HG03066 (cell line): ENCODE data around the gene DLG5.

Experiments
- ATAC-seq: cut with Tn5 transposase; IDR thresholded peaks from one replicate; pipeline ENCODE4 v1.9.1; 2021; ENCODE audit warnings: low read depth; ENCODE audit not compliant: unreplicated experiment

Gene DLG5

GRCh38 chr10:77828377-77828776 is 98.2 kb downstream of the DLG5 start:
- ATAC-seq: no peak

DNA sequence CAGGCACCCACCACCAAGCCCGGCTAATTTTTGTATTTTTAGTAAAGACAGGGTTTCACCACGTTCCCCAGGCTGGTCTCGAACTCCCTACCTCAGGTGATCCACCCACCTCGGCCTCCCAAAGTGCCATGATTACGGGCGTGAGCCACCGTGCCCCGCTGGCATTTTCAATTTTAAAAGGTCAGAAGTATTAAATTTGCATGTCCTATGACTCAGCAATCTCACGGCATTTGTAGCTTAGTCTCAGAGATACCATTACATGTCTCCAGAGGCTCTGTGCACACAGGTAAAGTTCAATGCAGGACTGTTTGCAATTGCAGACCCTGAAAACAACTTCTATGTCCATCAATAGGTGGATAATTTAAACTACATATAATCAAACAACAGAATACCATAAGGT is 99.2 kb downstream of the DLG5 start:
- no peak for ATAC-seq

GRCh38 chr10:77825965-77826364 is 100.6 kb downstream of the DLG5 start:
- ATAC-seq: no peak

GRCh38 chr10:77824908-77825307 is 101.6 kb downstream of the DLG5 start:
- ATAC-seq: no peak

GRCh38 chr10:77823811-77824542 is 102.6 kb downstream of the DLG5 start:
- ATAC-seq: no peak

DNA sequence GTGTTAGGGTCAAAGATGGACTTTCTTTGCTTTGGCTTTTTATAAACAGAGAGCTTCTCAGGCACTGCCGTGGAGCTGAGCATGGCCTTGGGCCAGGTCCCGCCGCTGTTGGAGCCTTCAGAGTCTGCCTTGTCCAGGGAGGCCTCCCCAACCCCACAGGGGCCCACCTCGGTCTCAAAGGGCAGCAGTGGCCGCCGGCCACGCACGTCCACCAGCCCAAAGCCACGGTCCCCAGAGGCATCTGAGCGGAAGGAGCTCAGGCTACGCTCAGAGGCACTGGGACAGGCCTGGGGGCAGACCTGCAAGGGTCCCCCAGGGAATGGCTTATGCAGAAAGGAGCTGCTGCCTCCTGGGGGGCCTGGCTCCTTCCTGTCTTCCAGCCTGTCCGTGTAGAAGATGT is 105.0 kb downstream of the DLG5 start:
- ATAC-seq: no peak

GRCh38 chr10:77821036-77821435 is 105.5 kb downstream of the DLG5 start:
- no peak for ATAC-seq

DNA sequence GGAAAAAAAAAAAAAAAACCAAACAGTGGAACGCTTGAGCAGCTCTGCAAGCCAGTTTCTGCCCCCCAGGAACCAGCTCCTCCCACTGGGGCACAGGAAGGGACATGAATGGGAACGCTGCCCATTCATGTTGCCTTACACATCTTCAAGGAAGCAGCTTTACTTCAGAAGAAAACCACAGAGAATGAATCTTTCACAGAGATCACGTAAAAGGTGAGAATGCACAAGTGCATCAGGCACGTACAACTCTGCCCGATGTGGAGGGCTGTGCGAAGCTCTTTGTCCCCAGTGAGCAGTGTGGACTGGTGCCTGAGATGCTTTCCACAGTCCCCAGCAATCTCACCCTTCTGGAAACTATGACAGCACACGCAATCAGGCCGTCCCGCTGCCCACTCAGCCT is 106.2 kb downstream of the DLG5 start:
- ATAC-seq: no peak

GRCh38 chr10:77819210-77820112 is 107.1 kb downstream of the DLG5 start:
- ATAC-seq: no peak

- no peak for ATAC-seq
Measured at GRCh38 chr10:77818378-77818777, 108.2 kb downstream of the DLG5 start.

GRCh38 chr10:77817541-77817940 is 109.0 kb downstream of the DLG5 start:
- no peak for ATAC-seq

DNA sequence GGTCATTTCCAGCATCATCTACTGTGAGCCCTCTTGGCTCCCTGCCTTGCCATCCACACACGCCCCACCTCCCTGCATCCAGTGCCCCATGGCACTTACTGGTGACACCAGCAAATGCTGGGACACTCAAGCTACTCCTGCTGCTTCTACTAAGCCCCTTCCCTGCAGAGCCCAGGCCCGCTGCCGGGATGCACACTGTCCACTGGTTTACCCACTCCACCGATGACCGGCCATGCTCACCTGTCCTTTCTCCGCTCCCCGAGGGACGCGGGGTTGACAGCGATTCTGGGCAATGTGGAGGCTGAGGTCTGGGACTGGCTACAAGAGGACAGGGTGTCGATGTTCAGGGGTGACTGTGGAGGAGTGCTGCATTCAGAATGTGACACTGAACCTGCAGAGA is 110.2 kb downstream of the DLG5 start:
- ATAC-seq: no peak

- no peak for ATAC-seq
Measured at GRCh38 chr10:77812741-77813140, 113.8 kb downstream of the DLG5 start.

DNA sequence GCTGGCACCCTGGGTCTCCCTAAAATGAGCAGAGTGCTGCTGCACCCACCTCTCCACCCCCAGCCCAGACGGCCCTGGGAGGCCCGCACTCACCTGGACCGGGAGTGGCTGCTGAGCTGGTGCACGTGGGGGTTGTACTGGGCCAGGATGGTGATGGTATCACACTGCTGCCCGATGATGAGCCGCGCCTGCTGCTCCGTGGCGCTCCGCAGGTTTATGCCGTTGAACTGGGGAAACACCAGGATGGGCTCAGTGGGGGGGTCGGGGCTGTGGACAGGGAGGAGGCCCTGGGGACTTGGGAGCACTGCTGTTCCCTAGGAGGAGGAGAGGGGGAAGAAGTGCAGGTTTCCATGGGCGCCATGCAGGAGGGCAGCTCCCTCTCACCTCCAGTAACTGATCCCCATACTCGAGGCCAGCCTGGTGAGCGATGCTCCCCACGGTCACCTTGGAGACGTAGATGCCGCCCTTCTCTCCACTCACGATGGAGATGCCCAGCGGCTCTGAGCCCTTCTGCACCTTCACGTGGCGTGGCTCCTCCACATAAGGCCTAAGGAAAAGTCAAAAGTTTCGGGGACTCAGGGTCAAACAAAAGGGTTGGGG is 114.6 kb downstream of the DLG5 start:
- ATAC-seq: no peak

DNA sequence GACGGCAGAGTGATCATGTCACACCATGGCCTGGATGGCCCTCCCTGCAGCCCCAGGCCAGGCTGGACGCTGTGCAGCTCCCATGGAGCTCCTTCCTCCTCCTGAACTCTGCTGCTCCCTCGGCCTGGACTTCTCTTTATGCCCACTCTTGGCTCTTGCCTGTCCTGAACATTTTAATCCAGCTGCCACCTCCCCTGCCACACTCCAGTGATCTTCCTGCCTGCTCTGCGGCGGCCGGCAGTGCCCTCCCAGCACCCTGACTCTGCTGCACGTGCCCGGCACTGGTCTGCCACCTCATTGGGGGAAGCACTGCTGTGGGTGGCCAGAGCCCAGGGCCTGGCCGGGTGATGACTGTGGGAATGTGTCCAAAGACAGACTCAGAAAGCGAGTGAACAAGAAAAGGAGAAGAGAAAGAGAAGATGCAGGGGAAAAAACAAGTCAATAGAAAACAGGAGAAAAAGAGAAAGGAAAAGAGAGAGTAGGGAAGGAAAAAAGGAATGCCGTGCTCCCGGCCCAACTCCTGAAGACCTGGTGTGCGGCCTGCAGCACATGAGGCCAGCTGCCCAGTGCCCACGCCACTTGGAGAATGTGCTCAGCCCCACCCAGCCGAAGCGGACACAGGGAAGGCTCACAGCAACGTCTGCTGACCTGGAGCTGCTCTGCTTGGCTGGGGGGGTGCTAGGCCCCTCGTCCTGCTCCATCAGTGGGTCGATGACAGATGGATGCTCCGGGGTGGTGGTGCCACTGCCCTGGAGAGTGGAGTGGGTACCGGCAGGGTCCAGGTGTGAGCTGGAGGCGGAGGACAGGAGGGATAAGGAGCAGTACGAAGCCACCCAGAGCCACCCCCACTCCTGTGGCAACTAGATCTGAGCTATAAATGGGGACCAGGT is 115.9 kb downstream of the DLG5 start:
- ATAC-seq: no peak

DNA sequence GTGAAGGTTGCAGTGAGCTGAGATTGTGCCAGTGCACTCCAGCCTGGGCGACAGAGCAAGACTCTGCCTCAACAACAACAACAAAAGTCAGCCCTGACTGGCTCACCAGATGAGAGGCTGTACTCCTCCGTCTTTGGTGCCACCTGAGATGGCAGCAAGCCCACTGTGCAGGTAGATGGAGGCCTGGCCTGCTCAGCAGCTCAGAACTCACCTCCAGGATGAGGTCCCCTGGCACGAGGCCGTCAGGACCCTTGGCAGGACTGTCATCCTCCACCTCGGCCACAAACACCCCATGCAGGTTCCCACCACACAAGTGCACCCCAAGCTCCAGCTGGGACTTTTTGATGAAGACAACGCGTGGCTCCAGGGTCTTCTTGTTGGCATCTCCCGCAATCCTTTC is 117.2 kb downstream of the DLG5 start:
- ATAC-seq: no peak

DNA sequence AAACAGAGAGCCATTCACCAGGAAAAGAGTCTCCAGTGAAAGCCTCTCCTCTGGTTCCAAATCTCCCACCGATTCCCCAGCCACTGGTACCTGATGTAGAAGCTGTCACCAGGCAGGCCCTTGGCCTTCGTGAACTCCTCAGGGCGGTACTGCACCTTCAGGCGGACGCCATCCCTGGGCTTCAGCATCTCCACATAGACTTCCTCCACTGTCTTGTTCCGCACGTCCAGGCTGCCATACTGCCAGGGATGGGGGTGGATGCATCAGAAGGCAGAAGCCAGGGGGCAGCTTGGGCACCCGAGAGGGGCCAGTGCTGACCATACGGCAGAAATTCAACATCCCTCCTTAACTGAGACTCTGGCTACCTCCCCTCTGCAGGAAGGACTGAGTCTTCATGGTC is 118.8 kb downstream of the DLG5 start:
- no peak for ATAC-seq

DNA sequence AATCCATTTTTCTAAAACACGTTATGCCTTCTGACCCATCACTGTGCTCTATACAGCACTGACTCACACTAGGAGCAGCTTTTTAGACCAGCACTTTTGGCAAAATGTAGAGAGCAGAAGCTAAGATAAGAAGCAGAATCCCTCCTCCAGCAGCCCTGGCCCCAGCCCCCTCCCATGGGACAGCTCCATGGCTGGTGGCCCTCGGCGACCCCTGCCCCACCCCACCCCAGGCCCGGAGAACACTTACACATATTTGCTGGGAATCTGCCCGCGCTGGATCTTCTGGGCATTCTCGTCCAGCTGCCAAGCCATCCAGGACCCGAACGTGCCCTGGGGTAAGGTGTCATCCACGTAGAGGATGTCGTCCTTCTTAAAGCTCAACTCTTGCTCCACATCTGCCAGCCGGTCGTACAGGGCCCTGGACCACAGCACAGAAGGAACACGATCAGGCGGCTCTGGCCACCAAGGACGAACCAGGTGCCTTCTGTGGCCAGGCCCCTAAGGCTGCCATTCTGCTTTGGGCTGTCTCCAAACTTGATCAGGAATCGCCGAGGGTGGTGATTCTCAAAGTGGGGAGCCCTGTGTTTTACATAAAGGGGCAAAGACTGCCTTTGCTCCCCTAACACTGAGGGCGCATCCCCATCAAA is 119.9 kb downstream of the DLG5 start:
- ATAC-seq: no peak

DNA sequence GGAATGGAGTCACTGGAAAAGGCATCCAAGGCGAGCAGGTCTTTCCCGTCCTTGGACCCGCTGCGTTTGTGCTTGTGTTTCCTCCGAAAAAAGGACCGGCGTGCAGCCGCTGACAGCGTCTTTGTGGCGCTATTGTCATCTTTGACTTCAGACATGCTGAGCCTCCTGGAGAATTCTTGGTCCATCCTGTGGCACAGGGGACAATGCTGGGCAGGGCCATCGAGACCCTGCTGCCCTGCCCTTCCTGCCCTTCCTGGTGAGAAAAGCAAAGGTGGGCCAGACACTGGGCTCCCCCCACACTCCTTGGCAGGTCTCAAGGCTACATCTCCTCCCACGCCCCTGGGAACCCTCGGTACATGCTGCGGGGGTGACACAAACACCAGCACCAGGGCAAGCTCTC is 120.9 kb downstream of the DLG5 start:
- no peak for ATAC-seq

DNA sequence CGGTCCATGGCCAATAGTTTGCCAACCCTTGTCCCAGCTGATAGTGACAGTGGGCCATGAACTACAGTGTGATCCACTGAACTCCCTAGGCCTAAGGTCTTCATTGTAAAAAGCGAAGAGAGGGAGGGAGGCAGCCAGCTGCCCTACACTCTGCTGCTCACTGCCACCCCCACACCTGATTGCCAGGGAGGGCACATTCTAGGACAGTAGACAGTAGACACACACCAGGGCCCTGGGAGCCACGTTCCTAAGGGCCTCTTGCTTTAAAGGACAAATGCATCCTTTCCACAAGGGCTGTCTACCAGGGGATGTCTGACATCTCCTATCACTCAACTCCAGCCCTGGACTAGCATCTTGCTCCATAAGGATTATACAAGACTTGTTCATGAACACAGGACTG is 122.2 kb downstream of the DLG5 start:
- ATAC-seq: no peak
